Astrocyte of the hippocampus (primary cell): ENCODE measurements around the gene TSPY1.
"Not testable (repeated sequence)": the region's sequence is repeated elsewhere in the genome, so short reads cannot be mapped to it uniquely, and the experiment has no call there.

ENCODE experiments used
- DNase-seq: peaks from one replicate; pipeline ENCODE4 v3.0.0; 2011; ENCODE audit warnings: low read depth, low spot score

Gene TSPY1, protein sequence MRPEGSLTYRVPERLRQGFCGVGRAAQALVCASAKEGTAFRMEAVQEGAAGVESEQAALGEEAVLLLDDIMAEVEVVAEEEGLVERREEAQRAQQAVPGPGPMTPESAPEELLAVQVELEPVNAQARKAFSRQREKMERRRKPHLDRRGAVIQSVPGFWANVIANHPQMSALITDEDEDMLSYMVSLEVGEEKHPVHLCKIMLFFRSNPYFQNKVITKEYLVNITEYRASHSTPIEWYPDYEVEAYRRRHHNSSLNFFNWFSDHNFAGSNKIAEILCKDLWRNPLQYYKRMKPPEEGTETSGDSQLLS

DNA sequence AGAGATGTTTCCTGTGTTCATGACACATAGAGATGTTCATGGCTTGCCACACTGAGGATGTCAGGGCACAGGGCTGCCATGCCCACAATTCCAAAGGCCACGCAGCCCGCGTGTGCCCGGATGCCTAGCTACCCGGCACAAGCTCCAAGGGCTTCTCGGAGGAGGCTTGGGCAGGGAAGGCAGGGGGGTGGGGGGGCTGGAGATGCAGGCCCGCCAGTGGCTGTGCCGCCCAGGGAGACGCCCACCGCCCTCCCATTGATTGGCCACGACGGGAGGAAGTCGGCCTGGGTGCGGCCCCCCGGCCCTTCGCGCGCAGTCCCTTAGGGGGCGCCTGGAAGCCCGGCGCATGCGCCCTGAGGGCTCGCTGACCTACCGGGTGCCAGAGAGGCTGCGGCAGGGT is at the start of gene TSPY1:
TSS of gene TSPY1 (plus strand) at position 301 of the 400 bp plus-strand sequence. CDS start at position 347, 46 bp downstream.
- DNase-seq: not testable (repeated sequence)

DNA sequence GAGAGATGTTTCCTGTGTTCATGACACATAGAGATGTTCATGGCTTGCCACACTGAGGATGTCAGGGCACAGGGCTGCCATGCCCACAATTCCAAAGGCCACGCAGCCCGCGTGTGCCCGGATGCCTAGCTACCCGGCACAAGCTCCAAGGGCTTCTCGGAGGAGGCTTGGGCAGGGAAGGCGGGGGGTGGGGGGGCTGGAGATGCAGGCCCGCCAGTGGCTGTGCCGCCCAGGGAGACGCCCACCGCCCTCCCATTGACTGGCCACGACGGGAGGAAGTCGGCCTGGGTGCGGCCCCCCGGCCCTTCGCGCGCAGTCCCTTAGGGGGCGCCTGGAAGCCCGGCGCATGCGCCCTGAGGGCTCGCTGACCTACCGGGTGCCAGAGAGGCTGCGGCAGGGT is 20.2 kb downstream of the TSPY1 start, which contains the start of gene TSPY9:
TSS of gene TSPY9 (plus strand) at position 301 of the 400 bp plus-strand sequence. CDS start at position 347, 46 bp downstream.
- DNase-seq: not testable (repeated sequence)

DNA sequence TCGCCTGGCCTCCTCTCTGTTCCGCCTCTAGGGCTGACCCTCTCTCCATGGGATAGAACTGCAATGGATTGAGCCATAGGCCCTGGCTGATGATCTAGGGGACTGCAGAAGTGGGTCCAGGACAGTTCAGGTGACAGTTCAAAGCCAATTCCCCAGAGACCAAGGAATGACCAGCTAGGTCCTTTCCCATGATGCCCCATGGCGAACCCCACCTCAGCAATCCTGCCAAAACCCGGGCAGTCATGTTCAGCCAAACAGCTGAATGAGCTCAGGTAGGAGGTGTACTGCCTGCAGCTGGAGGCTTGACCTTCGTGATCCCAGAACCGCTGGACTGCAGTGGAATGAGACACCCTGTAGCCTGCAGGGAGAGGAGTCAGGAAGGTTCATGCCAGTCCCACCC is 37.6 kb downstream of the TSPY1 start:
- not testable (repeated sequence) for DNase-seq

DNA sequence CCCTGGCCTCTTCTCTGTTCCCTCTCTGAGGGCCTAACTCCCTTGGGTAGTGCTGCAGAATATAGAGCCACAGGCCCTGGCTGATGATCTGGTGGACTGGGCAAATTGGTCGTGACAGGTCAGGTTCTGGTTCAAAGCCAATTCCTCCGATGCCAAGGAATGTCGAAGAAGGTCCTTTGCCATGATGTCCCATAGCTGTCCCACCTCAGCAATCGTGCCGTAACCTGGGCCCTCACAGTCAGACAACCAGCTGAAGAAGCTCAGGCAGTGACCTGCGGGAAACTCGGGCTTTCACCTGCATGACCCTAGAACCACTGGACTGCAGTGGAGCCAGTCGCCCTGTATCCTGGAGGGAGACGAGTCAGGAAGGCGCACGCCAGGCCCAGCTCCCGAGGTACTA is 49.5 kb downstream of the TSPY1 start:
- DNase-seq: not testable (repeated sequence)
